HG03025 (cell line): ENCODE results near the gene MAGEB3.

Source experiments
- ATAC-seq: cut with Tn5 transposase; IDR thresholded peaks from one replicate; pipeline ENCODE4 v1.9.1; 2021; ENCODE audit warnings: mild to moderate bottlenecking, moderate library complexity; ENCODE audit not compliant: unreplicated experiment, low FRiP score

The MAGEB3 gene

DNA sequence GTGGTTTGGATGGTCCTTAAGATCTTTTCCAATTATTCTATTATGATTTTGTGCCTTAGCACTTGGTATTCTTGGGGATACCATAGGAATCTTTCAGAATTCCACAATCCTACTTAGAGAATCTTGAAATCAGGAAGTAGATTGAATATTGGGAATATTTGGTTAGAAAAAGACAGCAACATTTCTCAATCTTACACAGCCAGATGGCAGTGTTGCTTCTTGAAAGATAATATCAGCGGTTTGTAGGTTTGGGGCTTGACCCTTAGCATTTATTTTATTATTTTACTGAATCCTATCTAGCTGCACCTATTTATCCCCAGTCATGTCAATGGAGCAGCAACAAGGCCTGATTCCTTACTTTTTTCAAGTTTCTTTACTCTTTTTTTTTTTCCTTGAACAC is 45.0 kb downstream of the MAGEB3 start:
- no peak for ATAC-seq

DNA sequence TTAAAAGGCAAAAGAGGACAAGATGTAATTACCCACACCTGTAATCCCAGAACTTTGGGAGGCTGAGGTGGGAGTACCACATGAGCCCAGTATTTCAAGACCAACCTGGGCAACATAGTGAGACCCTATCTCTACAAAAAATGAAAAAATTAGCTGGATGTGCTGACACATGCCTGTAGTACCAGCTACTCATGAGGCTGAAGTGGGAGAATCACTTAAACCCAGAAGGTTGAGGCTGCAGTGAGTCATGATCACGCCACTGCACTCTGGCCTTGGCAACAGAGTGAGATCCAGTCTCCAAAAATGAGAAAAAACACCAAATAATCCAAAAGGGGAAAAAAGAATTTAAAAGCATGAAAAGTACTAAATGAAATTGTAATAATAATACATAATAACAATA is 47.9 kb downstream of the MAGEB3 start:
- ATAC-seq = no peak

DNA sequence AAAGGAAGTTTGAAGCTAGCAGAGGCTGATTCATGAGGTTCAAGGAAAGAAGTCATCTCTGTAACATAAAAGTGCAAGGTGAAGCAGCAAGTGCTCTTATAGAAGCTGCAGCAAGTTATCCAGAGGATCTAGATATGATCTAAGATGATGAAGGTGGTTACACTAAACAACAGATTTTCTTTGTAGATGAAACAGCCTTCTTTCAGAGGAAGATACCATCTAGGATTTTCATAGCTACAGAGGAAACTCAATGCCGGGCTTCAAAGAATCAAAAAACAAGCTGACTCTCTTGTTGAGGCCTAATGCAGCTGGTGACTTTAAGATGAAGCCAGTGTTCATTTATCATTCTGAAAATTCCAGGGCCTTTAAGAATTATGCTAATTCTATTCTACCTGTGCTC is 50.0 kb downstream of the MAGEB3 start:
- ATAC-seq = no peak

GRCh38 chrX:30282527-30282926 is 52.1 kb downstream of the MAGEB3 start:
- ATAC-seq = no peak

- no peak for ATAC-seq
Measured at GRCh38 chrX:30283456-30284200, 53.2 kb downstream of the MAGEB3 start.
